ENCODE measurements around the gene CCDC127.
"Not testable (repeated sequence)": the region's sequence is repeated elsewhere in the genome, so short reads cannot be mapped to it uniquely, and the experiment has no call there.

CCDC127 gene

GRCh38 chr5:217494-218456 is at the start of gene CCDC127, which contains the start of gene SDHA:
TSS of gene CCDC127 (minus strand) at chr5:218153. CDS start at chr5:216849, 1,304 bp downstream.
TSS of gene SDHA (plus strand) at chr5:218320. CDS start at chr5:218356, 36 bp downstream.
- in situ Hi-C loops (cut with MboI; ENCODE audit: low sequenced_read_pairs): not testable (repeated sequence)

- in situ Hi-C loops (cut with MboI; ENCODE audit: low sequenced_read_pairs): no loop called here
Observed at GRCh38 chr5:267716-268115, 49.8 kb upstream of the CCDC127 start.

GRCh38 chr5:266311-267026 is 48.5 kb upstream of the CCDC127 start:
- in situ Hi-C loops (cut with MboI; ENCODE audit: low sequenced_read_pairs): not testable (repeated sequence)

GRCh38 chr5:264338-264737 is 46.4 kb upstream of the CCDC127 start:
- in situ Hi-C loops (cut with MboI; ENCODE audit: low sequenced_read_pairs): no loop called here

- in situ Hi-C loops (cut with MboI; ENCODE audit: low sequenced_read_pairs): not testable (repeated sequence)
Observed at GRCh38 chr5:263275-263974, 45.5 kb upstream of the CCDC127 start.

- in situ Hi-C loops (cut with MboI; ENCODE audit: low sequenced_read_pairs): no loop called here
Observed at GRCh38 chr5:257148-257547, 39.2 kb upstream of the CCDC127 start.

- in situ Hi-C loops (cut with MboI; ENCODE audit: low sequenced_read_pairs): not testable (repeated sequence)
Observed at GRCh38 chr5:256347-256746, 38.4 kb upstream of the CCDC127 start.

- in situ Hi-C loops (cut with MboI; ENCODE audit: low sequenced_read_pairs): not testable (repeated sequence)
Observed at GRCh38 chr5:255116-255515, 37.2 kb upstream of the CCDC127 start.

- in situ Hi-C loops (cut with MboI; ENCODE audit: low sequenced_read_pairs): not testable (repeated sequence)
Observed at GRCh38 chr5:254322-254721, 36.4 kb upstream of the CCDC127 start.

- in situ Hi-C loops (cut with MboI; ENCODE audit: low sequenced_read_pairs): no loop called here
Observed at GRCh38 chr5:252546-252945, 34.6 kb upstream of the CCDC127 start.

- in situ Hi-C loops (cut with MboI; ENCODE audit: low sequenced_read_pairs): not testable (repeated sequence)
Observed at GRCh38 chr5:251975-252374, 34.0 kb upstream of the CCDC127 start.

- in situ Hi-C loops (cut with MboI; ENCODE audit: low sequenced_read_pairs): not testable (repeated sequence)
Observed at GRCh38 chr5:251538-251937, 33.6 kb upstream of the CCDC127 start.

- in situ Hi-C loops (cut with MboI; ENCODE audit: low sequenced_read_pairs): not testable (repeated sequence)
Observed at GRCh38 chr5:251016-251415, 33.1 kb upstream of the CCDC127 start.

- in situ Hi-C loops (cut with MboI; ENCODE audit: low sequenced_read_pairs): not testable (repeated sequence)
Observed at GRCh38 chr5:250396-250795, 32.4 kb upstream of the CCDC127 start.

- in situ Hi-C loops (cut with MboI; ENCODE audit: low sequenced_read_pairs): not testable (repeated sequence)
Observed at GRCh38 chr5:245717-246116, 27.8 kb upstream of the CCDC127 start.

- in situ Hi-C loops (cut with MboI; ENCODE audit: low sequenced_read_pairs): not testable (repeated sequence)
Observed at GRCh38 chr5:243683-244367, 25.9 kb upstream of the CCDC127 start.

GRCh38 chr5:241045-241669 is 23.2 kb upstream of the CCDC127 start:
- in situ Hi-C loops (cut with MboI; ENCODE audit: low sequenced_read_pairs): not testable (repeated sequence)

GRCh38 chr5:240550-240949 is 22.6 kb upstream of the CCDC127 start:
- in situ Hi-C loops (cut with MboI; ENCODE audit: low sequenced_read_pairs): not testable (repeated sequence)

GRCh38 chr5:237931-238330 is 20.0 kb upstream of the CCDC127 start:
- in situ Hi-C loops (cut with MboI; ENCODE audit: low sequenced_read_pairs): loop anchor here (5.0 kb wide), 1 partner anchor 1354 kb away; no protein-coding TSS in a partner anchor

- in situ Hi-C loops (cut with MboI; ENCODE audit: low sequenced_read_pairs): loop anchor here (5.0 kb wide), 1 partner anchor 1357 kb away; no protein-coding TSS in a partner anchor
Observed at GRCh38 chr5:235527-235926, 17.6 kb upstream of the CCDC127 start.
